BLaER1 (cell line): ENCODE data around the gene SNAPC4.
"Not testable (repeated sequence)": the region's sequence is repeated elsewhere in the genome, so short reads cannot be mapped to it uniquely, and the experiment has no call there.

ENCODE experiments used
- H3K27ac ChIP-seq: shearing (Covaris generic); formaldehyde crosslinking; 2 replicates; pipeline ENCODE4 v1.8.1; 2022
- H3K27me3 ChIP-seq: shearing (Covaris generic); formaldehyde crosslinking; 2 replicates; pipeline ENCODE4 v1.8.1; 2022
- H3K36me3 ChIP-seq: shearing (Covaris generic); formaldehyde crosslinking; 2 replicates; pipeline ENCODE4 v1.8.1; 2022
- H3K4me1 ChIP-seq: shearing (Covaris generic); formaldehyde crosslinking; 2 replicates; pipeline ENCODE4 v1.8.1; 2022
- H3K4me2 ChIP-seq: shearing (Covaris generic); formaldehyde crosslinking; 2 replicates; pipeline ENCODE4 v1.8.1; 2022
- H3K4me3 ChIP-seq: shearing (Covaris generic); formaldehyde crosslinking; 2 replicates; pipeline ENCODE4 v1.8.1; 2022
- H3K9ac ChIP-seq: shearing (Covaris generic); formaldehyde crosslinking; 2 replicates; pipeline ENCODE4 v1.8.1; 2022
- H3K9me3 ChIP-seq: shearing (Covaris generic); formaldehyde crosslinking; 2 replicates; pipeline ENCODE4 v1.8.1; 2022
- H4K20me1 ChIP-seq: shearing (Covaris generic); formaldehyde crosslinking; 2 replicates; pipeline ENCODE4 v1.8.1; 2022
- Cebpa-rat ChIP-seq: shearing (Covaris generic); IDR thresholded peaks from 2 replicates; pipeline ENCODE4 v1.8.1; 2022

Gene SNAPC4

DNA sequence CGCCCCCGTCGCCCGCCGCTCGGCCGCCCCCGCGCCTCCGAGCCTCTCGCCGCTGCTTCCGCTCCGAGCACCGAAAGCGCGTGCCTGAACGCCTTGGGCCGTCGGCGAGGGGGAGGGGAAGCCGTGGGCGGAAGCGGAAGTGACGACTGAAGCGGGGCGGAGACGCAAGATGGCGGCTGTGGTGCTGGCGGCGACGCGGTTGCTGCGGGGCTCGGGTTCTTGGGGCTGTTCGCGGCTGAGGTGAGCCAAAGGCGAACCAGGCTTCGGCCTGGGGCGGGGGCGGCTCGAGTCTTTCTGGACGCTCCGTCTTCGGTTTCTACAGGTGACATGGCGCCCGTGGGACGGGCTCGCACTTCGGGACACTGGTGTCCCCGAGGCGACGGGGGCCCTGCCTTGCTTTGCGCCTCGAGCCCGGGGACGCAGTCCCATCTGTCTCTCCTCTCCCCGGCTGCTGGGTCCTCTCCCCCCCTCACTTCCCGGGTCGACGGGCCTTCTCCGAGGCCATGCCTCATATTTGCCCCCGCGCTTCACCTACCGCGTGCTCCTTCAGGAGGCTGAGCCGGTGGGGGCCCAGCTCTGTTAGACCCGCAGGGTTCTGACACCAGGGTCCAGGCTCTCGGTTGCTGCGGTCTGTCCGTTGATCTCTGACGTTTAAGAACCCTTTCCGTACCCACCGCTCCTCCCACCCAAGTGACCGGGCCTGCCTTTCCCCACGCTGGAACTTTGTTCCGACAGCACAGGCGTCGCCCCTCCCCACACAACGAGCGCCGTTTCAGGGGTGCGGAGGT, 10.7 kb upstream of the SNAPC4 start, which contains the start of the genes ENTR1 and PMPCA:
TSS of gene ENTR1 (minus strand) at position 115 of the 788 bp plus-strand sequence. CDS start 217 bp downstream, outside the sequence.
TSS of gene PMPCA (plus strand) at position 159 of the 788 bp plus-strand sequence. CDS start at position 170, 11 bp downstream.
- peaks cover 63% of the 10 kb centered on the region for H3K36me3 ChIP-seq
- H3K4me1 ChIP-seq: peaks cover 46% of the 10 kb centered on the region
- peak within 1 kb of the TSS; percentile 96 for H3K27ac ChIP-seq

DNA sequence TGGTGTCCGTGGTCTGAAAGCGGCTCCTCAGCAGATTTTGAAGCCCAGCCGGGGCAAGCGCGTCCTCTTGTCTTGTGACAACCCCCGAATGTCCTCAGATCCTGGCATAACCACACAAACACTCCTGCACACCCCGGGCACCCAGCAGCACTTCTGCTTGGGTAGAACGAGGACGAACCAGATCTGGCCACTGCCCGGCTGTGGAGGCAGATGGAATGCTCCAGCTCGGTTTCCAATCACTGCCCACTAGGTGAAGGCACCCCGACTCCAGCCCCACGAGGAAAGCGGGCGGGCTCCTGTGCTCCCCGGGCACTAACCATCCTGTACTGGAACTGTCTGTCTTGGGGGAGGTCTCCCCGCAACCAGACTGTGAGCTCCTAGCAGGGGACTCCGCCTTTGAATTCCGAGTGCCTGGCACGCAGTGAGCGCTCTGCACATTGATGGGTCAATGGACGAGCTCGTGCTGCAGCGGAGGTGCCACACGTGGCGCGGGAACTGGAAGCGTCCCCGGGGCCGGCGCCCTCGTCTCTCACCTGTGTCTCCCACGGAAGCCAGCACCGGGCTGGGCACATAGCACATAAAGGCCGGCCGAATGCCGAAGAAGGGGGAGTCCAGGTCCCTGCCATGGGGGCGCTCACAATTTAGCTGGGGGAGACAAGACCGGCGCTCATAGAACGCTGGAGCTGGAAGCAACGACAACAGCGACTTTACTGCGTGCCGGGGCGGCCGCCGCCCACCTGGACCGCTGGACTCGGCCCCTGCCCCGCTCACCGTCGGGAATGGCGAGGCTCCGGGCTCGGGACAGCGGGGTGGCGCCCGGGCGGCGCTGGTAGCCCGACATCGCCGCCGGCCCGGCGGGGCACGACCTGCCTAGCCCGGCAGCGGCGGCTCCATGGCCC, 9.8 kb upstream of the SNAPC4 start:
- Histone ChIP-seq H3K27ac (peak overlapping the region; percentile 96), H4K20me1 (peaks cover 51% of the 10 kb centered on the region), H3K36me3 (peaks cover 63% of the 10 kb centered on the region), H3K4me2 (peak overlapping the region; percentile 91), H3K9ac (peak overlapping the region; percentile 97), H3K27me3 (no peaks in the 10 kb centered on the region), H3K4me3 (peak overlapping the region; percentile 100), H3K9me3 (no peaks in the 10 kb centered on the region), H3K4me1 (peaks cover 55% of the 10 kb centered on the region)
- no peak for TF ChIP-seq Cebpa-rat

More for the DNA sequence above, 10.7 kb upstream of the SNAPC4 start, which contains the start of the genes ENTR1 and PMPCA:
- H3K4me2 ChIP-seq: peak within 1 kb of the TSS; percentile 91
- peak within 1 kb of the TSS; percentile 100 for H3K4me3 ChIP-seq
- peak within 1 kb of the TSS; percentile 97 for H3K9ac ChIP-seq
- no peak for TF ChIP-seq Cebpa-rat
- H3K9me3 ChIP-seq: no peaks in the 10 kb centered on the region
- peaks cover 51% of the 10 kb centered on the region for H4K20me1 ChIP-seq
- no peaks in the 10 kb centered on the region for H3K27me3 ChIP-seq

DNA sequence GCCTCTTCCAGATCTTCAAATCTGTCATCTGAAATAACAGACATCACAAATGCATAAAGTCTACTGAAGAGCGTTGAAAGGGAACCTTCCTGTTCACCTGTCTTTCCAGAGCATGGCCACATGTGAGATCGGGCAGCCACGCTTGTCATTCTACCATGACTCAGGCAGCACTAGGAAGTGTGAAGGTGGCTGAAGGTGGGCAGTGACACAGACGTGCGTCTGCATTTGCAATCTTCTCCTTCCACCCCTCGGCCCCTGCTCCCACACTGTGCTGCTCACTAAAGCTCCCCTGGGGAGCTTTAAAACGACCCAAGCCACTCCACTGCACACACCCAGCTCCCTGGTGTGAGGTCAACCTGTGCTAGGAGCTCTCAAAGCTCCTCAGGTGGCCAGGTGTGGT, 7.9 kb upstream of the SNAPC4 start:
- H3K36me3 ChIP-seq: peaks cover 58% of the 10 kb centered on the region

DNA sequence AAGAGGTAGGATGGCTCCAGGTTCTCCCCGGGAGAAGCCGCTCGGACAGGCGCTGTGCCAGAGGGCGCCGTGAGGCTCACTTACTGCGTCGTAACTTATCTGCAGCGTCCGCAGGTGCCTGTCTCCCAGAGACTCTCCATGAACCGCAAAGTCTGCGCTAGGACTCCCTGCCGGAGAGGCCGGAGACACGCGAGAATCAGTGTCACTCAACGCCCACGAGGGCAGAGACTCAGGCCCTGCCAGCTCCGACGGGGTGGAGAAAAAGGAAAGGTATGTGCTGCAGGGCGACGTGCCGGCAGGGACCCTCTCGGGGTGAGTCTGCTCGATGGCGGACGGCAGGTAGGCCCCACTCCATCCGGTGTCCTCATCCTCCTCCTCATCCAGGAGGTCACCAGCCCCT, 7.1 kb upstream of the SNAPC4 start:
- not testable (repeated sequence) for H3K4me2 ChIP-seq, H3K9me3 ChIP-seq, H3K4me3 ChIP-seq, H3K27me3 ChIP-seq, H3K27ac ChIP-seq, H3K9ac ChIP-seq
- Histone ChIP-seq H4K20me1 (peaks cover 33% of the 10 kb centered on the region), H3K4me1 (peaks cover 67% of the 10 kb centered on the region), H3K36me3 (peaks cover 58% of the 10 kb centered on the region)

More for the DNA sequence above, 7.9 kb upstream of the SNAPC4 start:
- Histone ChIP-seq H3K27me3 (no peaks in the 10 kb centered on the region), H4K20me1 (peaks cover 42% of the 10 kb centered on the region), H3K27ac (no peak overlapping the region), H3K4me1 (peaks cover 70% of the 10 kb centered on the region), H3K9ac (no peak overlapping the region), H3K4me3 (no peak overlapping the region), H3K9me3 (no peaks in the 10 kb centered on the region), H3K4me2 (peak overlapping the region; percentile 17; the same call in 1 of the 2 replicates)
- no peak for TF ChIP-seq Cebpa-rat

DNA sequence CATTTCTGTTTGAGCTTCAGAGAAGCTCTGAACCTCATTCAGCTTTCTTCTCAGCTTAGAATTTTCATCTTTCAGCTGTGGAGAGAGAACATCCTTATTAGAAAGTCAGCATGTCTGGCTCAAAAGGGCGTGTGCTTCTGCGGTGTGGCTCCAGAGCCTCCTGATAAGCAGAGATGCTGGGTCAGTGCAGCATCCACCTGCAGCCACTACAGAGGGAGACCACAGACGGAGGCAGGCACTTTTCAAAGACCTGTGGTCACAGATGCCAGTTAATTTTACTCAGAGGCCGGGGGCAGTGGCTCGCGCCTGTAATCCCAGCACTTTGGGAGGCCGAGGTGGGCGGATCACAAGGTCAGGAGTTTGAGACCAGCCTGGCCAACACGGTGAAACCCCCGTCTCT, 5.9 kb upstream of the SNAPC4 start:
- H3K4me2 ChIP-seq: peak overlapping the region; percentile 86
- H3K27ac ChIP-seq, H3K9me3 ChIP-seq, H3K4me3 ChIP-seq, H3K27me3 ChIP-seq: not testable (repeated sequence)
- peaks cover 57% of the 10 kb centered on the region for H3K4me1 ChIP-seq
- peaks cover 22% of the 10 kb centered on the region for H4K20me1 ChIP-seq
- H3K9ac ChIP-seq: 0 out of 2 replicates have a peak overlapping the region, but pooled peaks have one; percentile 66
- peaks cover 64% of the 10 kb centered on the region for H3K36me3 ChIP-seq

GRCh38 chr9:136405481-136405880, 5.5 kb upstream of the SNAPC4 start:
- Histone ChIP-seq H3K4me2 (peak overlapping the region; percentile 86), H3K27ac (peak overlapping the region; percentile 74), H3K9ac (peak overlapping the region; percentile 66), H3K9me3 (no peaks in the 10 kb centered on the region), H4K20me1 (peaks cover 19% of the 10 kb centered on the region; the same call in 1 of the 2 replicates), H3K36me3 (peaks cover 67% of the 10 kb centered on the region), H3K4me3 (no peak overlapping the region), H3K27me3 (no peaks in the 10 kb centered on the region), H3K4me1 (peaks cover 60% of the 10 kb centered on the region)
- no peak for TF ChIP-seq Cebpa-rat

DNA sequence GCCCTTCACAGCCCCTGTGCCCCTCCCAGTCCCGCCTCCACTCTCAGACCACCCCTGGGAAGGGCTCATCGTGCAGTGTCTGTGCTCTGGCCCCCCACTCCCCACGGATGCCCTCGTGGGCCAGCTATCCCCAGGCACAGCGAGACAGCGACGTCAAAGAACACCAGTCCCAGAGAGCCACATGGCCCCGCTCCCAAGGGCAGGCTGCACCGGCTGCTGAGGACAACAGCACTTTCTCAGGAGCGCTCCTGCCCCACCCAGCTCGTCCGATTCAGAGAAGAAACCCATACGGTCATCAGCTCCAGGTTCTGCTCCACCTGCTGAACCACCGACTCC, 4.8 kb upstream of the SNAPC4 start:
- Histone ChIP-seq H3K36me3 (peaks cover 67% of the 10 kb centered on the region), H3K4me1 (peaks cover 62% of the 10 kb centered on the region), H3K9ac (peak overlapping the region; percentile 66), H3K27me3 (no peaks in the 10 kb centered on the region), H3K9me3 (no peaks in the 10 kb centered on the region), H3K4me2 (peak overlapping the region; percentile 86), H4K20me1 (peaks cover 21% of the 10 kb centered on the region), H3K4me3 (no peak overlapping the region; the same call in 1 of the 2 replicates), H3K27ac (peak overlapping the region; percentile 74)
- no peak for TF ChIP-seq Cebpa-rat

DNA sequence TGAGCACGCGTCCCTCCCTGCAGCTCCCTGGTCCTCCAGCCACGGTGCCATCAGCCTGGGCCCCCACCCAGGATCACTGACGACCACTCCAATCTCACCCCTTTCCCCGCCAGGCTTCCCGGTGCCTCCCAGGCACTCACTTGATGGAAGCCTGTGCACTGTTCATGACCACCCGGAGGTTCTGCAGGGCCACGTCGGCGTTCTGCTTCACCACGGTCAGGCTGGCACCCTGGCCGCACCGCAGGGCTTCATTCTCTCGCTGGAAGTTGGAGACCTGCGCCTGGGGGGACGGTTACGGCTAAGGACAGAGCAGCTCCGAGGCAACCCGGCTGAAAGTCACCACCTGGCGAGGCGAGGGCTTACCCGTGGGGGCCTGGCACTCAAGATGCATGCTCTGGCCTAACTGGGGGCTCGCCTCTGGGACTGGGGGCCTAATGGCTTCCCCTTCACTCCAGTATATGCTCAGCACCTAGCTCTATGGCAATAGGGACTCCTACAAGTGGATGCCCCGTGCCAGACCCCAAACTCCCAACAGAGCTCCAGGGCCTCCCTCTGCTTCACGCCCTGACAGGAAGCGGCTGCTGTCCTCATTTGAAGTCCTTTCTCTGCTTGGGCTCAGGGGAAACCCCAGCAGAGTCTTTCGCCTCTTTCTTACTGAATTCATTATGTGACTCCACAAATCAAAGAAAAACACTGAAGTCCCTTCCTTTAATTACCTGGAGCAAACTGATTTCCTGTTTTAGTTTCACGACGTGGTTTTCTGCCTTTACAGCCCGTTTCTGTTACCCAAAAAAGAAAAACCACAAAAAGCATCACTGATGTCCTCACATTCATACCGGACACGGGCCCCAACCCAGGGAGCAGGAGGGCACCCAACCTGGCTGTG, 4.2 kb upstream of the SNAPC4 start:
- H3K4me2 ChIP-seq: peak overlapping the region; percentile 86
- H3K9ac ChIP-seq: peak overlapping the region; percentile 66
- H3K27ac ChIP-seq: peak overlapping the region; percentile 74
- no peaks in the 10 kb centered on the region for H3K27me3 ChIP-seq
- no peak overlapping the region; the same call in 1 of the 2 replicates for H3K4me3 ChIP-seq
- H3K9me3 ChIP-seq: no peaks in the 10 kb centered on the region
- H4K20me1 ChIP-seq: peaks cover 27% of the 10 kb centered on the region
- peaks cover 67% of the 10 kb centered on the region for H3K36me3 ChIP-seq
- no peak for TF ChIP-seq Cebpa-rat
- H3K4me1 ChIP-seq: peaks cover 57% of the 10 kb centered on the region

GRCh38 chr9:136403538-136403914, 3.6 kb upstream of the SNAPC4 start:
- Histone ChIP-seq H3K9ac (peak overlapping the region; percentile 66; the same call in 1 of the 2 replicates), H3K4me2 (peak overlapping the region; percentile 86), H3K4me1 (peaks cover 57% of the 10 kb centered on the region), H3K27me3 (no peaks in the 10 kb centered on the region), H3K27ac (peak overlapping the region; percentile 74), H3K4me3 (no peak overlapping the region), H3K36me3 (peaks cover 71% of the 10 kb centered on the region), H4K20me1 (peaks cover 33% of the 10 kb centered on the region), H3K9me3 (no peaks in the 10 kb centered on the region)
- no peak for TF ChIP-seq Cebpa-rat
